HUES48 (cell line): ENCODE results near the gene RNF166.

ENCODE experiments used
- H3K27ac ChIP-seq: one replicate; pipeline ENCODE4 v1.7.0; 2013; ENCODE audit warnings: low read depth, low read length, inconsistent platforms
- H3K27me3 ChIP-seq: 2 replicates; pipeline ENCODE4 v1.6.1; 2013; ENCODE audit warnings: mild to moderate bottlenecking, low read length; ENCODE audit not compliant: control insufficient read depth, insufficient read depth
- H3K36me3 ChIP-seq: 2 replicates; pipeline ENCODE4 v1.6.1; 2013; ENCODE audit warnings: low read length; ENCODE audit not compliant: control insufficient read depth, insufficient read depth
- H3K4me1 ChIP-seq: 2 replicates; pipeline ENCODE4 v1.6.1; 2013; ENCODE audit warnings: mild to moderate bottlenecking, low read length; ENCODE audit not compliant: control insufficient read depth, insufficient read depth
- H3K4me3 ChIP-seq: 2 replicates; pipeline ENCODE4 v1.5.1; 2013; ENCODE audit warnings: mild to moderate bottlenecking, low read depth, low read length
- H3K9ac ChIP-seq: 2 replicates; pipeline ENCODE4 v1.6.1; 2013; ENCODE audit warnings: mild to moderate bottlenecking, low read depth, low read length, moderate library complexity
- H3K9me3 ChIP-seq: 2 replicates; pipeline ENCODE4 v1.6.1; 2013; ENCODE audit warnings: low read length; ENCODE audit not compliant: control insufficient read depth, insufficient read depth

Gene RNF166

GRCh38 chr16:88731699-88732098 is 25.5 kb upstream of the RNF166 start:
- Histone ChIP-seq H3K27me3 (no peaks in the 10 kb centered on the region), H3K36me3 (peaks cover 22% of the 10 kb centered on the region), H3K27ac (no peak overlapping the region), H3K4me1 (no peaks in the 10 kb centered on the region), H3K4me3 (no peak overlapping the region), H3K9me3 (no peaks in the 10 kb centered on the region), H3K9ac (no peak overlapping the region)

GRCh38 chr16:88730632-88731607 is 24.7 kb upstream of the RNF166 start:
- Histone ChIP-seq H3K9ac (no peak overlapping the region), H3K27ac (no peak overlapping the region), H3K9me3 (no peaks in the 10 kb centered on the region), H3K4me1 (no peaks in the 10 kb centered on the region), H3K4me3 (no peak overlapping the region), H3K36me3 (peaks cover 23% of the 10 kb centered on the region), H3K27me3 (no peaks in the 10 kb centered on the region)

- no peaks in the 10 kb centered on the region for H3K27me3 ChIP-seq
- no peak overlapping the region for H3K4me3 ChIP-seq
- H3K9me3 ChIP-seq: no peaks in the 10 kb centered on the region
- no peak overlapping the region for H3K27ac ChIP-seq
- H3K36me3 ChIP-seq: peaks cover 25% of the 10 kb centered on the region
- H3K4me1 ChIP-seq: no peaks in the 10 kb centered on the region
- H3K9ac ChIP-seq: no peak overlapping the region
Measured at GRCh38 chr16:88727871-88728270, 21.7 kb upstream of the RNF166 start.

GRCh38 chr16:88726981-88727380 is 20.8 kb upstream of the RNF166 start:
- no peaks in the 10 kb centered on the region for H3K4me1 ChIP-seq
- no peak overlapping the region for H3K27ac ChIP-seq
- H3K4me3 ChIP-seq: no peak overlapping the region
- peaks cover 29% of the 10 kb centered on the region for H3K36me3 ChIP-seq
- H3K9me3 ChIP-seq: no peaks in the 10 kb centered on the region
- H3K9ac ChIP-seq: no peak overlapping the region
- no peaks in the 10 kb centered on the region for H3K27me3 ChIP-seq

GRCh38 chr16:88726408-88726749 is 20.2 kb upstream of the RNF166 start:
- Histone ChIP-seq H3K27me3 (no peaks in the 10 kb centered on the region), H3K4me3 (no peak overlapping the region), H3K9me3 (no peaks in the 10 kb centered on the region), H3K4me1 (no peaks in the 10 kb centered on the region), H3K36me3 (peaks cover 29% of the 10 kb centered on the region), H3K27ac (no peak overlapping the region), H3K9ac (no peak overlapping the region)

- peaks cover 32% of the 10 kb centered on the region for H3K36me3 ChIP-seq
- no peaks in the 10 kb centered on the region for H3K27me3 ChIP-seq
- no peak overlapping the region for H3K27ac ChIP-seq
- no peak overlapping the region for H3K4me3 ChIP-seq
- no peak overlapping the region for H3K9ac ChIP-seq
- no peaks in the 10 kb centered on the region for H3K9me3 ChIP-seq
- no peaks in the 10 kb centered on the region for H3K4me1 ChIP-seq
Measured at GRCh38 chr16:88725609-88726407, 19.6 kb upstream of the RNF166 start.

- no peaks in the 10 kb centered on the region for H3K27me3 ChIP-seq
- H3K4me1 ChIP-seq: no peaks in the 10 kb centered on the region
- H3K4me3 ChIP-seq: no peak overlapping the region
- H3K9ac ChIP-seq: no peak overlapping the region
- no peak overlapping the region for H3K27ac ChIP-seq
- peaks cover 37% of the 10 kb centered on the region for H3K36me3 ChIP-seq
- no peaks in the 10 kb centered on the region for H3K9me3 ChIP-seq
Measured at GRCh38 chr16:88724855-88725555, 18.8 kb upstream of the RNF166 start.

- Histone ChIP-seq H3K4me3 (no peak overlapping the region), H3K9ac (no peak overlapping the region), H3K4me1 (no peaks in the 10 kb centered on the region), H3K27me3 (no peaks in the 10 kb centered on the region), H3K36me3 (peaks cover 47% of the 10 kb centered on the region), H3K27ac (no peak overlapping the region), H3K9me3 (no peaks in the 10 kb centered on the region)
Measured at GRCh38 chr16:88723911-88724310, 17.7 kb upstream of the RNF166 start.

GRCh38 chr16:88723507-88723887 is 17.3 kb upstream of the RNF166 start:
- Histone ChIP-seq H3K4me3 (no peak overlapping the region), H3K27me3 (no peaks in the 10 kb centered on the region), H3K36me3 (peaks cover 52% of the 10 kb centered on the region), H3K4me1 (no peaks in the 10 kb centered on the region), H3K9me3 (no peaks in the 10 kb centered on the region), H3K27ac (no peak overlapping the region), H3K9ac (no peak overlapping the region)

GRCh38 chr16:88722784-88723506 is 16.7 kb upstream of the RNF166 start:
- Histone ChIP-seq H3K9me3 (no peaks in the 10 kb centered on the region), H3K4me3 (no peak overlapping the region), H3K27me3 (no peaks in the 10 kb centered on the region), H3K4me1 (no peaks in the 10 kb centered on the region), H3K36me3 (peaks cover 57% of the 10 kb centered on the region), H3K9ac (no peak overlapping the region), H3K27ac (no peak overlapping the region)
